Mucosa of descending colon (tissue), 3 donors: Measurements from ENCODE around the gene PDXP. TPM values are rescaled to one million over a fixed set of nuclear protein-coding genes. Genes with fewer than 3 reads are reported as not detected.

Experiments
- ATAC-seq: fragments of 200-7000 bp; cut with Tn5 transposase; one replicate; pipeline ENCODE4 v1.9.1; 2020; ENCODE audit warnings: mild to moderate bottlenecking, moderate library complexity
- DNase-seq, 3 donors: peaks; one replicate each; pipeline ENCODE4 v3.0.0-alpha.2; 2020
- H3K36me3 ChIP-seq: fragments of 200-600 bp; one replicate; pipeline ENCODE4 v1.8.0; 2021; ENCODE audit warnings: low read depth, mild to moderate bottlenecking
- H3K4me1 ChIP-seq: fragments of 200-600 bp; one replicate; pipeline ENCODE4 v1.8.0; 2021; ENCODE audit warnings: low read depth, mild to moderate bottlenecking
- H3K4me3 ChIP-seq: fragments of 200-600 bp; one replicate; pipeline ENCODE4 v1.8.0; 2021; ENCODE audit warnings: mild to moderate bottlenecking
- H3K9me3 ChIP-seq: fragments of 200-600 bp; one replicate; pipeline ENCODE4 v1.8.0; 2021; ENCODE audit warnings: mild to moderate bottlenecking
- intact Hi-C, 2 donors: fragments of 100-400 bp; cut with DNase I in 1 of 2; cut with micrococcal nuclease in 1 of 2; formaldehyde crosslinking; loops; one replicate each; pipeline versions ENCODE4 v1.11.0 to v1.11.1; 2022; cut with DNase I, micrococcal nuclease
- total RNA-seq, 3 donors: library from RNA; stranded (reverse); fragmentation: NEBNext Ultra II Directional in 2 of 3; extraction: Animal tissue kit (Norgen Biotek cat#: 25700) in 2 of 3; gene quantifications; one replicate each; pipeline versions ENCODE4 v1.2.1 to v1.2.4, GENCODE V29; 2021 to 2023
- TF ChIP-seq, protein P1 (sequence below): fragments of 200-600 bp; IDR thresholded peaks from one replicate; pipeline ENCODE4 v1.8.0; 2022; ENCODE audit warnings: antibody characterized with exemption, mild to moderate bottlenecking
- donor health status: DM: no; HTN: no; CAD: no; lungs with moderate emphysema.
- donor health status: DM: no; HTN: no; CAD: no.
- donor health status: DM: no; HTN: yes; CAD: no.

PDXP gene
- total RNA-seq, 3 donors from 2014 or later, result 26.8 to 43.3 (median 40.6) TPM

DNA sequence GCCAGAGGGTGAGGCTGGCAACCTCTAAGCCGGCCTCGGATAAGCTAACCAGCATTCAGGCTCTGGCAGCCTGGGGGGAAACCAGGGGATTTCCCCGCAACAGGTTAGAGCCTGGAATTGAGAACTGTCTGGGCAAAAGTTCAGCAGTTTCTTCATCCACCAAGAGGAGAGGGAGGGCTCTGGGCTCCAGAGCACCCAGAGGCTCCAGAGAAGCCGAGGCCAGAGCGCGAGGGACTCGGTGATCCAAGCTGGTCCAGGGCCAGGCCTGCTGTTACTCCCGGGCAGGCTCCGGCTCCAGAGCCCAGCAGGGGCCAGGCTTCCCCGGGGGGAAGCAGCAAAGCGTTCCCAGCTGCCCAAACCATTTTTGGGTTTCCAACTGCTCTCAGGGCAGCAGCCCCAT, 32.4 kb upstream of the PDXP start:
- TF ChIP-seq, protein P1, sequence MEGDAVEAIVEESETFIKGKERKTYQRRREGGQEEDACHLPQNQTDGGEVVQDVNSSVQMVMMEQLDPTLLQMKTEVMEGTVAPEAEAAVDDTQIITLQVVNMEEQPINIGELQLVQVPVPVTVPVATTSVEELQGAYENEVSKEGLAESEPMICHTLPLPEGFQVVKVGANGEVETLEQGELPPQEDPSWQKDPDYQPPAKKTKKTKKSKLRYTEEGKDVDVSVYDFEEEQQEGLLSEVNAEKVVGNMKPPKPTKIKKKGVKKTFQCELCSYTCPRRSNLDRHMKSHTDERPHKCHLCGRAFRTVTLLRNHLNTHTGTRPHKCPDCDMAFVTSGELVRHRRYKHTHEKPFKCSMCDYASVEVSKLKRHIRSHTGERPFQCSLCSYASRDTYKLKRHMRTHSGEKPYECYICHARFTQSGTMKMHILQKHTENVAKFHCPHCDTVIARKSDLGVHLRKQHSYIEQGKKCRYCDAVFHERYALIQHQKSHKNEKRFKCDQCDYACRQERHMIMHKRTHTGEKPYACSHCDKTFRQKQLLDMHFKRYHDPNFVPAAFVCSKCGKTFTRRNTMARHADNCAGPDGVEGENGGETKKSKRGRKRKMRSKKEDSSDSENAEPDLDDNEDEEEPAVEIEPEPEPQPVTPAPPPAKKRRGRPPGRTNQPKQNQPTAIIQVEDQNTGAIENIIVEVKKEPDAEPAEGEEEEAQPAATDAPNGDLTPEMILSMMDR, result no peak
- H3K36me3 ChIP-seq, result peaks cover 4% of the 10 kb centered on the region
- H3K4me1 ChIP-seq, result peaks cover 37% of the 10 kb centered on the region
- H3K9me3 ChIP-seq, result no peaks in the 10 kb centered on the region
- H3K4me3 ChIP-seq, result no peak overlapping the region
- peak in 2 of 3 donors; percentile 63 to 75 for DNase-seq
- intact Hi-C loops, result loop anchor here in 1 of 2 donors (10.0 kb wide), 1 partner anchor 59 kb away; the partner anchor contains the start of gene NOL12
- peak; percentile 0 for ATAC-seq

GRCh38 chr22:37626556-37627075, 31.9 kb upstream of the PDXP start:
- H3K36me3 ChIP-seq, result peaks cover under 1% of the 10 kb centered on the region
- intact Hi-C loops, result loop anchor here in 1 of 2 donors (10.0 kb wide), 1 partner anchor 58 kb away; the partner anchor contains the start of gene NOL12
- TF ChIP-seq, protein P1, result no peak

DNA sequence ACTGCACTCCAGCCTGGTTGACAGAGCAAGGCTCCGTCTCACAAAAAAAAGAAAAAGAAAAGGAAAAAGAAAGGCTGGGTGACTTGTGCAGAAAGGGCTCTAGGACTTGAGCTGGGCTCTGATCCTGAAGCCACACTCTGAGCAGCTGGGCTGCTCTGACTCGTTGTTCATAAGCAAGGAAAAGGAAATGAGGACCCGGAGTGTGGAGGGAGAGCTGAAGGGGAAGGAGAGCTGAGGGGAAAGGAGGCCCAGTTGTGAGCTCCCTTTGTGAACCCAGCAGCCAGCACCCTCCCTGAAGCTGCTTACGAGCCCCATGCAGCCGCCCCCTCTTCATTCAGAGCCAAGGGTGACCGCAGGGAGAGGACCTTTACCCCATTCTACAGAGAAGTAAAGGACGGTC, 31.4 kb upstream of the PDXP start:
- H3K36me3 ChIP-seq, result no peaks in the 10 kb centered on the region
- intact Hi-C loops, result loop anchor here in 1 of 2 donors (10.0 kb wide), 1 partner anchor 58 kb away; the partner anchor contains the start of gene NOL12

More at GRCh38 chr22:37626556-37627075, 31.9 kb upstream of the PDXP start:
- Histone ChIP-seq H3K4me1 (peaks cover 37% of the 10 kb centered on the region), H3K9me3 (no peaks in the 10 kb centered on the region), H3K4me3 (no peak overlapping the region)
- peak in 1 of 3 donors; percentile 67 for DNase-seq
- peak; percentile 17 for ATAC-seq

GRCh38 chr22:37627545-37627944, 31.0 kb upstream of the PDXP start:
- intact Hi-C loops, result loop anchor here in 1 of 2 donors (10.0 kb wide), 1 partner anchor 57 kb away; the partner anchor contains the start of gene NOL12
- peaks cover 37% of the 10 kb centered on the region for H3K4me1 ChIP-seq
- H3K9me3 ChIP-seq, result no peaks in the 10 kb centered on the region
- H3K4me3 ChIP-seq, result no peak overlapping the region
- no peaks in the 10 kb centered on the region for H3K36me3 ChIP-seq
- TF ChIP-seq, protein P1, result no peak
- DNase-seq (peak in 2 of 3 donors; percentile 62 to 85), ATAC-seq (peak; percentile 46)

More for the DNA sequence above, 31.4 kb upstream of the PDXP start:
- H3K4me3 ChIP-seq, result no peak overlapping the region
- ATAC-seq (no peak), DNase-seq (no peak)
- H3K4me1 ChIP-seq, result peaks cover 37% of the 10 kb centered on the region
- no peaks in the 10 kb centered on the region for H3K9me3 ChIP-seq
- TF ChIP-seq, protein P1, result no peak

GRCh38 chr22:37628830-37629229, 29.7 kb upstream of the PDXP start:
- Histone ChIP-seq H3K36me3 (no peaks in the 10 kb centered on the region), H3K4me3 (no peak overlapping the region), H3K9me3 (no peaks in the 10 kb centered on the region), H3K4me1 (peaks cover 43% of the 10 kb centered on the region)
- ATAC-seq, result no peak
- intact Hi-C loops, result loop anchor here in 1 of 2 donors (10.0 kb wide), 1 partner anchor 56 kb away; the partner anchor contains the start of gene NOL12
- TF ChIP-seq, protein P1, result no peak
- no peak for DNase-seq
